Measurements from ENCODE around the gene USH2A.

USH2A gene, protein sequence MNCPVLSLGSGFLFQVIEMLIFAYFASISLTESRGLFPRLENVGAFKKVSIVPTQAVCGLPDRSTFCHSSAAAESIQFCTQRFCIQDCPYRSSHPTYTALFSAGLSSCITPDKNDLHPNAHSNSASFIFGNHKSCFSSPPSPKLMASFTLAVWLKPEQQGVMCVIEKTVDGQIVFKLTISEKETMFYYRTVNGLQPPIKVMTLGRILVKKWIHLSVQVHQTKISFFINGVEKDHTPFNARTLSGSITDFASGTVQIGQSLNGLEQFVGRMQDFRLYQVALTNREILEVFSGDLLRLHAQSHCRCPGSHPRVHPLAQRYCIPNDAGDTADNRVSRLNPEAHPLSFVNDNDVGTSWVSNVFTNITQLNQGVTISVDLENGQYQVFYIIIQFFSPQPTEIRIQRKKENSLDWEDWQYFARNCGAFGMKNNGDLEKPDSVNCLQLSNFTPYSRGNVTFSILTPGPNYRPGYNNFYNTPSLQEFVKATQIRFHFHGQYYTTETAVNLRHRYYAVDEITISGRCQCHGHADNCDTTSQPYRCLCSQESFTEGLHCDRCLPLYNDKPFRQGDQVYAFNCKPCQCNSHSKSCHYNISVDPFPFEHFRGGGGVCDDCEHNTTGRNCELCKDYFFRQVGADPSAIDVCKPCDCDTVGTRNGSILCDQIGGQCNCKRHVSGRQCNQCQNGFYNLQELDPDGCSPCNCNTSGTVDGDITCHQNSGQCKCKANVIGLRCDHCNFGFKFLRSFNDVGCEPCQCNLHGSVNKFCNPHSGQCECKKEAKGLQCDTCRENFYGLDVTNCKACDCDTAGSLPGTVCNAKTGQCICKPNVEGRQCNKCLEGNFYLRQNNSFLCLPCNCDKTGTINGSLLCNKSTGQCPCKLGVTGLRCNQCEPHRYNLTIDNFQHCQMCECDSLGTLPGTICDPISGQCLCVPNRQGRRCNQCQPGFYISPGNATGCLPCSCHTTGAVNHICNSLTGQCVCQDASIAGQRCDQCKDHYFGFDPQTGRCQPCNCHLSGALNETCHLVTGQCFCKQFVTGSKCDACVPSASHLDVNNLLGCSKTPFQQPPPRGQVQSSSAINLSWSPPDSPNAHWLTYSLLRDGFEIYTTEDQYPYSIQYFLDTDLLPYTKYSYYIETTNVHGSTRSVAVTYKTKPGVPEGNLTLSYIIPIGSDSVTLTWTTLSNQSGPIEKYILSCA (N-terminal part only)

DNA sequence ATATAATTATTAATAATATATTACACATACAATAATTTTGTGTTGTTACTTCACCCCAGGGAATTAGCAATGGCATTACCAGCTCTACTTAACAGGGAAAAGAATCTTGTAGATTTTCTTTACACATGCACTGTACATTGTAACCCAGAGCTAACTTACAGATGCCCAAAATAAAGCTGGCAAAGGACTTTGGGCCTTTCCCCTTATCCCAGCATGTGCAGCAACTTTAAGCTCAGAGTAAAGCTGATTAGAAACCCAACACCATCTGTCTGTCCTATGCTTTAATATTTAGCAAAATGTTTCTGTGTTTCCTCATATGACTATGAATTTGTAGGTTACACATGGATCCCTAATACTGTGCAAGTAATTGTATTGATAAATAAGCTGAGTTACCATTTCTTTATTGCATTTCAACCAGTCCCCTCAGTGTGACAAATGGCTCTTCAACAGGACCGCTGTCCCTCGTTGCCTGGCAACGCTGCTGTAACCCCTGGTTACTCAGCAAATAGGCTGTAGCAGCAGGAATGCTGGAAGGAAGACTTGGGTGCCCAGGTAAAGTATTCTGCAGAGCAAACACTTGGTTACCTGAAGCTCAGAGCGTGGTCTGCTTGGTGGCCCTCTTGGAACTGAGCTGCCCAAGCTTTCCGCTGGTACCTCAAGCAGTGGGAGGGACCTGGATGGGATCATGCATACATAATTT lies at the start of gene USH2A:
TSS of gene USH2A (minus strand) at position 628 of the 700 bp plus-strand sequence. CDS start 1,112 bp downstream, outside the sequence.
- DNase-seq = no peak

DNA sequence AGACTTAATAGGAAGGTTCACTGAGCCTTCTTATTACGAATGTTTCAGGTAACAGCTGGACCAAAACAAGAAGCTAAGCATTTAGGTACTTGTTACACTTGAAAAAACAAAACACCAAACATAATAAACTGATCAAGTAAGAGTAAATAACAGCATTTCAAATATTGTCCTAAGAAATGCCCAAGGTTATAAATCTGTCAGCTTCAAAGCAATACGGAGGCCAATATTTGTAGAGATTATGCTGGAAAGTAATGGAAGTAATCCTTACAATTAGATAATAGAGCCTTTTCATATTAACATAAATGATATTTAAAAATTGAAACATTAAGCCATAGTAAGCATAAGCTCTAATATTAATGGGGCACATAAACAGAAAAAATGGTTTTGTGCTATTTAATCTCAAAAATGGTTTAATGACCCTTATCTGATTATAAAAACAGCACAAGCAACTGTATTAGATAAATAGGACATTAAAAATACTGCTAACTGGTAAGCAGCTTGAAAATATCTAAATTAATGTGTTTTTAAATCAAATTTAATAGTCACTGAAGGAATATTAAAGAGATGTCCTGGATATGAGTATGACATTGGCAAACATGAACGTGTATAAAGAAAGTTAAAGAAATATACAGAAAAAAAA lies 43.0 kb upstream of the USH2A start:
- no peak for DNase-seq

GRCh38 chr1:216464489-216464888 lies 41.2 kb upstream of the USH2A start:
- DNase-seq = no peak

DNA sequence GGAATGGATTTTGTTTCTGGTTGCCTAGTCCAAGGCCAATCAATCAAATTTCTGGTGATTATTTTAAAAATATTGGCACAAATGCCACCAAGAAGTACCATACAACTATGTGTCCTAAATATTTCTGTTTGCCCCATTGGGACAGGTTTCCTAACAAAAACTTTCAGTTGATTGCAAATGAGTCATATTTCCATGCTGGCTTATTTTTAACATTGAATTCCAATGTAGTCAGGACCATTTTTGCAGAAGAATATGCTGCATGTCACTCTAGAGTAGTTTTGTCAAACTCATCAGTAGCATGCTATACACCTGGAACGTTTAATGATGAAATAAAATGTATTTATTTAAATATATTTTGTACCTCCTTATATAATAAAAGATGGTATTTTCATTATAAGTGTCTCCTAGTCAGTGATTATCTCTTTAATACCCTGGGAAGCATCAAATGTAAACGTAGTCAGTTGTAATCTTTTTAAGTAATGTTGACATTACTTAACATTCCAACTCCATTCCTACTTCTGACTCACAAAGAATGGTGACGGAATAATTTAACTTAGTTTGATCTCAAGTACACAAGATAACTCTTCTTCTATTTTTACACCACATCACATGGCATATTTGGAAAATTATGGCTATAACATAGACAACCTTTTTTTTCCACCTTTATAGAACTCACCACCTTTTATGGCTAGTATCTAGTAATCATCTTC lies 39.0 kb upstream of the USH2A start:
- DNase-seq = no peak

DNA sequence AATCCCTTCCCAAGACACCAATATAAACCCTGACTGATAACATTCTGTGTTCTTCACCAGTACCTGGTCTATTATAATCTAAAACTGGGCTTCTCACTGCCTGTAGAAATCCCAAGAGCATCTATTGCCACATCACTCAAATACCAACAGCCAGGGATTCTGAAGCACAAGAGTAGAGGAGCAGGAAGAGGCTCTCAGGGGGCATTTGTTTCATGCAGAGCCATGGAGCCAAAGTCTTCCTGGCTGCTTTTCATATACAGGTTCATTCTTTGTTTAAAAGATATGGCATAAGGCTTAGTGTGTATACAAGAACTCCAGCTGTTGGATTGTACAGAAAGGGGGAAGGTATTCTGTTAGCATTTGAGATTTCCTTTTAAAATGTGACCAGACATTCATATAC lies 38.2 kb upstream of the USH2A start:
- DNase-seq = no peak

GRCh38 chr1:216459651-216460207 lies 36.5 kb upstream of the USH2A start:
- no peak for DNase-seq

DNA sequence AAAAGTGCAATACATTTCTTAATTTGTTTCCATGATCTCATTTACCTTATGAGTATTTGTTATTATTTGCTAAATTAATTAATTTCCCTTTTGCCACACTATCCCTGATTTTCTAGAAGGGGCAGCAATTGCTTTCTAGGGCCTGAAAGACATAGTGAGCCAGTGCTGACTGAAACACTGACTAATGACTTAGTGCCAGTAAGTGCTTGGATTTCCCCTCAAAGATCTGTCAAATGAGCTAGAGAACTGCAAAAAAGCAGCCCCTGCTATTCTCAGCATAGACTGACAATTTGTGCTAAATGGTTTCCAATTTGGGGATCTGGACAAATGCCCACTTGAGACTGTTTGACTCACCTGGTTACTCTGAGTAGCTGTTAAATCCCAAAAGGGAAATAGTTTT lies 35.6 kb upstream of the USH2A start:
- DNase-seq = no peak

DNA sequence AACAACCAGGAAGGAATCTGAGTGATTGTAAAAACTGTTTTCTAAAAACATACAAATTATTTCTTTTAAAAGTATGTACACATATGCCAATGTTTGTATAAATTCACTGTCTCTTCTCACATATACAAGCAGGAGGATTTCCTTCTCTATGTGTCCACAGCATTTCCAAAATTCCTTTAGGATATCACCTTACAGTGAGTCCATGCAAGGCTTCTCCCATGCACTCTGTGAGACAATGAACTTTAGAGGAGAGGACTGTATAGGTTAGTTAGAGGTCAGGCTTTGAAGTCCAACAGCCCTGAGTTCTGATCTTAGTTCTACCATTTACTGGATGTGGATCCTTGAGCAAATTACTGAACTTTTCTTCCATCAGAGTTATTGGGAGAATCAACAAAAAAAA lies 34.1 kb upstream of the USH2A start:
- no peak for DNase-seq

DNA sequence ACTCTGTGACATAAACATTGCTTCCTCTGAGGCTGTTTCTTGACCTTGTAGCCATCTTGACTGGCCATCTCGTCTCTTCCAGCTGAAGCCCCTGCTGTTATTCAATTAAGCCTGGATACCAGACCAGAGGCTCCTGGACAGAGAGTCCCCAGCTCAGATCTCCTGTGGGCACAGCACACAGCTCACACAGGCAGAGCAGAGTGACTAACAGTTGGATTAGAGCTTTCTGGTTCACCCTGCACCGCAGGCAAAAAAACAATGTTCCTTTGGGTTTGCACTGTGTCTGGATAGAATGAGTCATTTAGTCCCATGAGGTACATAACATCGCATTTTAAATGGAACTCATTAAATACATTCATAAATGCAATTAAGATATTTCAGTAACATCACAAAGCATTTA lies 33.4 kb upstream of the USH2A start:
- no peak for DNase-seq

DNA sequence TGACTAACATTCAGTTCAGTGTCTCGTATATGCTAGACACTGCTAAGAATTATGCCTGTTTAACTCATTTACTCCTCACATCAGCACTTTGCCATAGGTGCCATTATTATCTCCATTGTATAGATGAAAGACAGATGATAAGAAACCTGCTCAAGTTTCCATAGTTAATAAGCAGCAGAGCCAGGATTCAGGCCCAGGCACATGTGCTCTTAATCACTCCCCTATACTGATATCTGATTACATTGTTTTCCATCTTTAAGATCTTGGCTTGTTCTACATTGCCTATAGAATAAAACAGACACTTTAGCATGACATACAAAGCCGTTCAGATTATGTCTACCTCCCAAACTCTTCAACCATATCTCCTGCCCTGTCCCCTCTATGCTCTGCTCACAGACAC lies 30.5 kb upstream of the USH2A start:
- DNase-seq = no peak

DNA sequence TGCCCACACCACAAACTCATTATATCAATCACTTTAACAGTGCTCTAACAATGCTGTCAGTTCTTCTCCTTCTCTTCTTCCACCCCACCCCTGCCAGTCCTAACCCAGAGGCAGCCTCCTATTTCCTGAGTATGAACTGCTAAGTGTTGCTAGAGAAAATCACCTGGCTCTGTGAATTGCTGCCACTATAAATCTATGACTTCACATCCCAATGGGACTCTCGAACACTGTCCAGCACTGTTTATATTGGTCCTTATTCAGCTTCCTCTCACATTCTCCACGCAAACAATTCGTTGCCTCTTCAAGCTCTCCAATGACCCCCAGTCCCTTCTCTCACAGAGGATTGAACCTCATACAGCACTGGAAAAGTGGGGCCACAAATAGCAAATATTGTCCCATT lies 27.0 kb upstream of the USH2A start:
- no peak for DNase-seq

DNA sequence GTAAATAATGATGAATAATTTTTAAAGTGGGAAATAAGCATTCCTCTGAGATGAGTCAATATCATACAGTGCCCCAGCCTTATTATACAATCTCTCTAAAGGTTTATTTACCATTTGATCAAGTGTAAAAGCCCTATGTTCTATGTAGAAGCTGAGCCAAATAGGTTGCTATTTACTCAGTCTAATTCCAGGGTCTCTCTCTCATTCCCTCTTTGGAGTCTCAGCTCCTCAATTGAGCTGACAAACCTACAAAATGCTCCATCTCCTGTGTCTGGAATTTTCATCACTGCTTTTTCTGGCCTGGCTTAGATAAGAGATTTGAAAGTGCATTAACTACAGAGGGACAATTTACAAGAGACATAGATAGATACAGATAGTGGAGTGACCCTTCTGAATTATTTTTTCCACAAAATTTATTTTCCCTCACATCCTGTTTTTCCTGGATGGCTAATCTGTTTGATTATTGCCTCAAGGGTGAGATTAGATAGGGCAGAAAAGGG lies 24.8 kb upstream of the USH2A start:
- no peak for DNase-seq

GRCh38 chr1:216437603-216438002 lies 14.4 kb upstream of the USH2A start:
- no peak for DNase-seq

DNA sequence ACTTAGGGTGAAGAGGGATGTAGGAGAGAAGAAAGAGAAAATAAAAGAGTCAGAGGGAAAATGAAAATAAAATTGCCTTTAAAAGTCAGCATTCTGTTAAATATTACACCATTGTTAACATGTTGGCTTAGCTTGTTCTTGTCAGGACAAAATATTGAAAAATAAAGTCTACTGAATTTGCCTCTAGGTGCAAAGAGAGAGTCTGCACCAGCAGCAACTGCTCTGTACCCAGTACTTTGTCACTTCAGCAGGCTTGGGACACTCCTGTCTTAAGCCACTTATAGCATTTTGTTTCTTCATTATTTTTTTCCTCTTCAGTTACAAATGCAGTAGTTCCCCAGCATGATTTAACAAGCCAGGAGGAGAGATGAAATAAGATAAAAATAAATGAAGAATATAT lies 11.0 kb upstream of the USH2A start:
- no peak for DNase-seq

- DNase-seq = no peak
Measured at GRCh38 chr1:216433175-216433574, 9.9 kb upstream of the USH2A start.

- DNase-seq = no peak
Measured at GRCh38 chr1:216430744-216431143, 7.5 kb upstream of the USH2A start.

DNA sequence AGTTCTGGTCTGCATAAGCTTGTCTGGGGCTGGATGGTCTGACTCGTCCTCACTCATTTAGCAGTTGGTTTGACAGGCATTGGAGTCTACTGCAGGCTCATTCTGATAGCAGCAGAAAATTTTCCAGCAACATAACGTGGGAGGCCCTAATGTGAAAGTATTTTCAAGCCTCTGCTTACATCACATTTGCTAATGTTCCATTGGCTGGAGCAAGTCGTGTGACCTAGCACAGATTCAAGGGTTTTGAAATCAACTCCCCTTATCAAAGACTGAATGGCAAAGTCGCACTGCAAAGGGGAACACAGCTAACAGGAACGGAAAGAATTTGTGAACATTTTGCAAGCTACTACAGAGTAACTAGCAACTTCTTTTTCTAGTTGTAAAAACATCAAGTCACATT lies 2.3 kb upstream of the USH2A start:
- DNase-seq = no peak

DNA sequence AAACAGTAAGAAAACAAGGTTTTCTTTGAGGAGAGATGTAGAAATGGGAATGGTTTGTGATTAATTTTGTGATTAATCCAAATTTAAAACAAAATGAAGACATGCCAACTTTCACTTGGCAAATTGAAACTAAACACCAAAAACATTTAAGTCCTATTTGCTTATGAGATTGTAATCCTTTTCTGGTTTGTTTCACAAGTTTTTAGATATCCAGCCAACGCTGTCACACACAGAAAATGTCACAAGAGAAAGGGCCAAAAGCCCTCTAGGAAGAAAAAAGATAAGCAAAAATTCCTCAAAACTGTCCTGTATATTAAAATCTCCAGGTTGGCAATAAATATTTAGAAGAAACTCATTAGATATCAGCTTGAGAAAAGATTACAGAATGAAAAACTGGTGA lies 2.5 kb downstream of the USH2A start:
- no peak for DNase-seq

- DNase-seq = no peak
Measured at GRCh38 chr1:216420263-216420662, 3.0 kb downstream of the USH2A start.

DNA sequence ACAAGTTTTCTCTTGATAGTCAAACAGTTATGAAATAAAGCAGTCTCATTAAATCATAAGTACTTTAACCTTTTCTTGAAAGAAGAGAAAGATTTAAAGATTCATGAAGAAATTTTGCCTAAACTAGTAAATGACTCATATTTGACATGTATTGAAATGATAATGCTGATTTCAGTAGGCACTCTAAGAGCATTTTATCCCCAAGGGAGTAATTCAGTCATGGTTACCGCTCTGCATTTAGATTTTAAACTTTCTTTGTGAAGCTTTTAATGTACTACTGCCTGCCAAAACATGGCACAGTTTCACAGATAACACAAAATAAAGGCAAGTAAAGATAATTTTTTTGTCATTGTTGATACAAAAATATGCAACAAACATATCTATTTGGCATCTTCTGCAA lies 6.8 kb downstream of the USH2A start:
- no peak for DNase-seq

GRCh38 chr1:216410026-216410425 lies 13.2 kb downstream of the USH2A start:
- DNase-seq = no peak
